HG02938 (cell line): Measurements from ENCODE around the gene RARB.

Experiments
- ATAC-seq: cut with Tn5 transposase; IDR thresholded peaks from one replicate; pipeline ENCODE4 v1.9.1; 2021; ENCODE audit warnings: mild to moderate bottlenecking, moderate library complexity; ENCODE audit not compliant: unreplicated experiment

The RARB gene

DNA sequence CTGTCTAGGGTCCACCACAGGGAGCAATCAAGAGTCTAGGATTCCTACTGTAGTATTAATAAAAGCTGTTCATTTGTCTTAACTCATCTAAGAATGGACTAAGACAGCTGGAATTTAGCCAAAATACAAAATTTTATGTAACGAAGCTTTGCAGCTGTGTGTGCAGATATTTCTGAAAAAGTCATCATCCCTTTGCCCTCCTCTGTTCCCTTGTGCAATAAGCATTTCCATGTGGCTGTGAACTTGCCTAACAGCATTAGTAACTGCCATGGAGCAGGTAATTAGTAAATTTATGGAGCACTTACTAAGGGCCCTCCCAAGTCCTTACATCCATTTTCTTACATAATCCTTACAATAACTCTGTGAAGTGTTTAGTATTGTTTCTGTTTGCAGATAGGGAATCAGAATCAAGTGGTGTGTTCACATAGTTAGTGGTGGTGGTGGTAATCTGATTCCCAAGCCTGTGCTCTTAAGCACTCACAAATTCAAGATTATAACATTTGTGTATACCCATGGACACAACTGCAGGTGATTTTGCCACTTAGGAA, 114.5 kb downstream of the RARB start:
- ATAC-seq: no peak

- ATAC-seq: no peak
Observed at GRCh38 chr3:25547103-25547502, 119.0 kb downstream of the RARB start.

- ATAC-seq: no peak
Observed at GRCh38 chr3:25547943-25548674, 120.0 kb downstream of the RARB start.

DNA sequence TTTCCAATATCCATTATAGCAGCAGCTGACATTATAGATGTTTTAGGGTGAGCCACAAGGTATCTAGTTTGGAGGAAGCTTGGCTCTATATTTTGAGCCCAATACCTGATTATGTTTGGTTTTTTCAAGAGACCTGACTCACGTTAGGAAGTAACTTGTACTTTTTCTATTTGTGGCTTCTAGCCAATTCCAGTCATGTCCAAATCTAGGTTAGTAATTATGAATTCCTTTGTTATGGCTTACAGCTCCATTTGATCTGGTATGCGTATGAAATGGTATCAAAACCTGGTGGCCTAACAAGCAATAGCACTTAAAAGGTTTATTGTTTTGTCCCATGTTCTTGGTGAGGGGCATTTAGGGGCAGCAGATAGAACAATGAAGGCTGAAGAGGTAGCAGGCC, 120.8 kb downstream of the RARB start:
- no peak for ATAC-seq

DNA sequence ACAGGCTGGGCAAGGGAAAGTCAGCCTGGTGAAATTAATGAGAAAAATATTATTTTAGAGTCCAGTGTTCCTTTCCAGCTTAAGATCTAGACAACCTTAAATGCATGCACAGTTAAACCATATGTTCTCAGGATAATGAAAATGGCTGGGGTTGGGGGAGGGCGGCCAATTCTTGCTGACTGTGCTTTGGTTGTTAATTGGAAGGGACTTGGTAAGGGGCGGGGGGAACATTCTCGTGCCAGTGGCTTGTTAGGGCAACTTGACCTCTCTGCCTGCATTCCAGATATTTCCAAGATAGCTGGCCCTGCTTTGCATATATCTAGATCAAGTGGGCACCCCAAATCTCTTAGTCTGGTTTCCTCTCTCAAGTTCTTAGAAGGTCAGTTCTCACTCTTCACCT, 124.2 kb downstream of the RARB start:
- no peak for ATAC-seq

DNA sequence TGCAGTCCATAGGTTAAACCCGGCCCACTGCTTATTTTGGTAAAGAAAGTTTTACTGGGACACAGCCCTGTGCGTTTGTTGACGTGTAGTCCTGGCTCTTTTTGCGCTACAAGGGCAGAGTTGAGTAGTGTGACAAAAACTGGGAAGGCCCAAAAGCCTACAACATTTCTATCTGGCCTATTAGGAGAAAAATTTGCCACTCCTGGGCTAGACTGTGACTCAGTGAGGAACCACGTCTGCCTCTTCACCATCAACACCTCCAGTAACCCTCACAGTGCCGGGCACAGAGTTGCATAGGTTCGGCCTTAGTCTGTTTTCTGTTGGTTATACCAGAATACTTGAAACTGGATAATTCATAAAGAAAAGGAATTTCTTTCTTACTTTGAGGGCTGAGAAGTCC, 126.3 kb downstream of the RARB start:
- no peak for ATAC-seq

- no peak for ATAC-seq
Observed at GRCh38 chr3:25555695-25556437, 127.8 kb downstream of the RARB start.

DNA sequence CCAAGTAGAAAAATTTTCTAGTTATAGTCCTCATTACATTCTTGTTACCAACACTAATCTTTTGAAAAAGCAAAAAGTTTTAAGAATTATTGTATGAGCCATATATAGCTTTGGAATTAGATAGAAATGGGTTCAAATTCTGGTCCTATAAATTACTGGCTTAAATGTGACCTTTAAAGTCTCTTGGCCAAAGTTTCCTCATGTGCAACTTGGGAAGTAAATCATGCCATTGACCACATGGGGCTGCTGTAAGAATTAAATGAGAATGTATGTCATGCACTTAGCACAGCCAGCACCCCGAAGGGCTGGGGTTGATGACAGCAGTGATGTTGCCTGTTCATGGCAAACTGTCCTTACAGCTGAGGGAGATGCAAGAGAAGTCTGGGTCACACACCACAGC, 128.4 kb downstream of the RARB start:
- ATAC-seq: no peak

GRCh38 chr3:25557694-25558093, 129.6 kb downstream of the RARB start:
- ATAC-seq: no peak

DNA sequence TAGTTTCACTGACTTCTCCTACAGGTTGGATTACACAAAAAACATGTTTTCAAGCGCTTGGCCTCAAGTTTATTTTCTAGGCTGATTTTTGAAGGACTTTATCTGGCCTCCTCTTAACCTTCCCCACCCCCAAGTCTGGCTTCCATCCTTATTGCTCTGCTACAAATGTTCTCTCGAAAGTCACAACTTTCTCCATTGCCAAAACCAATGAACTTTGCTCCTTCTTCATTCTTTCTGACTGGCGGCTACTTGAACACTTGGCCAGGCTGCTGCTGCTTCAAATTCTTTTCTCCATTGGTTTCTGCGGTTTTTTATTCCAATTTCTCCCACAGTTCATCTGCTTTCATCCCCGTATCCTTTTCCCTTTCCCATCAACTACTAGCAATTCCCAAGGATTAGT, 130.1 kb downstream of the RARB start:
- ATAC-seq: no peak

GRCh38 chr3:25558796-25559195, 130.7 kb downstream of the RARB start:
- no peak for ATAC-seq

DNA sequence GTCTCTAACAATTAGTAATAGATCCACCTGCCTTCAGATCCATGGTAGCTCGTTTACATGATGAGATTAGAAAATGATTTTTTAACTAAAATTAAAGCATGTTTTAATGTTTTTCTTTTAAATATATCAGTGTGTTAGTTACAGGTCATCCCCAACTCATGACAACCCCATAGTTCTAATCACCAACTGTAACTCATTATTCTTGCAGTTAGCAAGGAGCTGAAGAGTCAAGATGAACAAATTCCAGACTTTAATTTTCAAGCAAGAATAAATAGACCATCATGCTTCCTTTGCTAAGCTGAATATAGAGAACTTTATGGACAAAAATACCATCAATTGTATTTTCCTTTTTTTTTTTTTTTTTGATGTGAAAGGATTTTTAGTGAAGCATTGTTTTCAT, 135.5 kb downstream of the RARB start:
- no peak for ATAC-seq

DNA sequence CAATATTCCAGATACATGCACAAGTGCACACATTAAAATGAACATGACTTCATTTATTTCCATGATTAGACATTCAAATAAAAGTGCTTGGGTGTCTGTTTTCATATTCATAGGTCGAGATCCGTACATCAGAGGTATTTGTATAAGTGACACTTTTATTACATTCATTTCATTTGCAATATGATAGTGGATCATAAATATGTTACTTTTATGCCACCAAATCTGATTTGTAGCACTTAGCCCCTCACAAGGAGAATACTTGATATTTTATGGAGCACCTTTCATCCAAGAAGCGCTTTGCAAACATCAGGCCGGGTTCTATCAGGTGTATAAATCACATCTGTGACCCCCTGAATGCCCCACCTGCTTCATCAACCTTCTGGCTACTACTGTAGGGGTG, 136.0 kb downstream of the RARB start:
- no peak for ATAC-seq

GRCh38 chr3:25565807-25566206, 137.7 kb downstream of the RARB start:
- ATAC-seq: no peak

- no peak for ATAC-seq
Observed at GRCh38 chr3:25566358-25566920, 138.4 kb downstream of the RARB start.

DNA sequence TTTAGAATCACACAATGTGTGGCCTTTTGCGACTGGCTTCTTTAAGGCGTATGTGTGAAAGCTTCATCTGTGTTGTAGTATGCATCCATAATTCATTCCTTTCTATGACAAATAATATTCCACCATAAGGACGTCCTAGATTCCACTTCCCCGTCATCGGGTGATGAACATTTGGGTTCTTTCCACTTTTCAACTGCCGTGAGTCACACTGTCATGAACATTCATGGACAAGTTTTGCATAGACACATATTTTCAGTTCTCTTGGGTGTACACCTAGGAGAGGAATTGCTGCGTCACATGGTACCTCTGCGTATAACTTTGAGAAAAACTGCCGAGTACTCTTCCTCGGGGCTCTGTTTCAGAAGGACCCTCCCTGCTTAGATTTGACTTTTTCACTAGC, 139.3 kb downstream of the RARB start:
- no peak for ATAC-seq

GRCh38 chr3:25567806-25568524, 139.9 kb downstream of the RARB start:
- no peak for ATAC-seq

- ATAC-seq: no peak
Observed at GRCh38 chr3:25568525-25569078, 140.5 kb downstream of the RARB start.

DNA sequence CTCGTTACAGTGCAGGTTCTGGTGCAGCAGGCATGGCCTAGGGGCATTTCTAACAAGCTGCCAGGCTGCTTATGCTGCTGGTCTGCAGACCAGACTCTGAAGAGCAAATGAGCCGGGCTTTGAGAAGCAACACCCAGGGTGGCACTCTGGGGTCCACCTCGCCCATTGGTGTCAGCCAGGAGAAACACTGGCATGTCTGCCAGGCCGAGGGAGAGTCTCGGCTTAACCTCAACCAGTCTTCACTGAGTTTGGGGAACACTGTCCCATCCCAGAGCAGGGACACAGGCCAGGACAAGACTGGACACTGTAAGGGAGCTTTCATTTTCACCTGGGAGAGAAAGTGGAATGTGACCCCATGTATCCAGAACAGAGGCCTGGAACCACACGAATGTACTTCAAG, 143.2 kb downstream of the RARB start:
- no peak for ATAC-seq

GRCh38 chr3:25572336-25572735, 144.3 kb downstream of the RARB start:
- no peak for ATAC-seq

DNA sequence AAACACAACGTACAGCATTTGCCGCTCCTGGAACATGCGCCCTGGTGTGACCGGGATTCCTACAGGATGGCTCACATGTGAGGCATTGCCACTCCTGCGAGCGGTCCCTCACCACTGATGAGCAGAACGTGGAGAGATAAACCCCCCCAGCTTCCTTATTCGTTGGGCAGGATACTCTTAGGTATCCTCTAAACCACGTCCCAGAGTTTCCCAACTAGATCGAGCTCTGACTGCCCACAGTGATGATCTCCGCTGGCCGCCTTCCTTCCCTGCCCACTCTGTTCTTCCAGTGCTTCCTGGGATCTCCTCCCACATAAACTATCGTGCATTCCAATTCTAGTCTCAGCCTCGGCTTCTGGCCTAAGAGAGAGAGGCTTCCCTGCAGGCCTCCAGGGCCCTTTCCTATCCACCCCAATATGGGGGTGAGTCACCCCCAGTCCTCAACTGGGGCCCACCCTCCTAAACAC, 144.9 kb downstream of the RARB start:
- no peak for ATAC-seq
